ENCODE data around the gene WFDC1.
"Not testable (repeated sequence)": the region's sequence is repeated elsewhere in the genome, so short reads cannot be mapped to it uniquely, and the experiment has no call there.

The WFDC1 gene

DNA sequence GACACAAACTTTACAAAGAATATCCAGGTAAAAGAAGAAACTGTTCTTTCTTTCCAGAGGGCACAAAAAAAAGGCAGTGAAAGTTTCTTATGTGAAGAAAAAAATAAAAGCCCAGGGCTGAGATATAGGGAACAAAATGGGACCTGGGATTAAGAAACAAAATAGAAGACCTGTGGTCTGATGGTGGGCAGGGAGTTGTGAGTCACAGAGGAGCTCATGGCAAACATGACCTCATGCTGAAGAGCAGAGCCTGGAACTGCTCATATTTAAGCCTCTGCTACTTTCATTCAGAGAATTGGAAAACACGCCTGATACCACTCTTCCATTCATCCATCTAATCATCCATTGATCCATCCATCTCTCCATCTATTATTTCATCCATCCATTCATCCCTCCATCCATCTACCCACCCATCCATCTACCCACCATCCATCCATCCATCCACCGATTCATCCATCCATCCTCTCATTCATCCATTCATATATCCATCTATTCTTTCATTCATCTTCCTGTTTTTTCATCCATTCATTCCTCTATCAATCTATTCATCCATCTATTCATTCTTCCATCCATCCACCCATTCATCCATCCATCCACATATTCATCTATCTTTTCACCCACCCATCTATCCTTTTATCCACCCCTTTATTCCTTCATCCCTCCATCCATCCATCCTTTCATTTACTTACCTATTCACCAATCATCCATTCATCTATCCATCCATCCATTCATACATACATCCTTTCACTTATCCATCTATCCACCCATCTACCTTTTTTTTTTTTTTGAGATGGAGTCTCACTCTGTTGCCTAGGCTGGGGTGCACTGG is 30.0 kb downstream of the WFDC1 start:
- DNase-seq (ENCODE audit: insufficient read length, low spot score) (no peak), FAIRE-seq (no peak)

DNA sequence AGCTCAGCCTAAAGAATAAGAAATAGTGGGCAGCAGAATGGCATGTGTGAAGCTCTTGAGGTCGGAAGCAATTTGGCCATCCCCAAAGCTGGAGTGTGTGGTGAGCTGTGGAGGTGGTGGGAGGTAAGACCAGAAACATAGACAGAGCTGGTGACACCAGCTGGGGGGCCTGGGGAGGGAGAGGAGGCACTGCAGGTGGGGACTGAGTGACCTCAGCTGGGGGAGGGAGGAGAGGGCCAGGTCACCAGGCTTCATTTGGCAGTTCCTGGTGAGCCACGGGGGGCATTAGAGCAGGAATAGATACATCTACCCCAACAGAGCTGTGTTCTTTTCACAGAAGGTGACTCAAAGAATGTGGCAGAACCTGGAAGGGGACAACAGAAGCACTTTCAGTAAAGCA is 31.9 kb downstream of the WFDC1 start:
- no peak for DNase-seq (ENCODE audit: insufficient read length, low spot score)
- no peak for FAIRE-seq

GRCh38 chr16:84327926-84328505 is 33.3 kb downstream of the WFDC1 start:
- DNase-seq (ENCODE audit: insufficient read length, low spot score), result no peak
- no peak for FAIRE-seq

DNA sequence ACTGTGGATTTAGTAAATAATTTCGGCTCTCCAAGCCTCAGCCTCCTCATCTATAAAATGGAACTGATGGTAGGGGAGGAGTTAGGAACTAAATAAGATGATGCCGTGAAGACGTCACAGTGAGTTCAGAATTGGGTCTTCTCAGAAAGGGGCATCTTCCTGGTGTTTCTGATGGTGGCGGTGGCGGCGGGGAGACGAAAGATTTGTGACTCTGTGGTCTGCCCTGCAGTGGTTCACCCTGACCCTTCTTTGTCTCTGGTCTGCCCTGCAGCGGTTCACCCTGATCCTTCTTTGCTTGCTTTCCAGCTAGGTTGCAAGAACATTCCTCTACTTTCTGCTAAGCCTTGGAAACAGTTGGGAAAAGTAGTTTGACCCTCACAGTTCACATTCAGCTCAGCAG is 34.3 kb downstream of the WFDC1 start:
- DNase-seq (ENCODE audit: insufficient read length, low spot score) (no peak), FAIRE-seq (no peak)

- FAIRE-seq (no peak), DNase-seq (ENCODE audit: insufficient read length, low spot score) (no peak)
These were observed 35.4 kb downstream of the WFDC1 start for GRCh38 chr16:84329843-84330684.

- no peak for DNase-seq (ENCODE audit: insufficient read length, low spot score)
- no peak for FAIRE-seq
These were observed 36.0 kb downstream of the WFDC1 start for GRCh38 chr16:84330685-84331050.

DNA sequence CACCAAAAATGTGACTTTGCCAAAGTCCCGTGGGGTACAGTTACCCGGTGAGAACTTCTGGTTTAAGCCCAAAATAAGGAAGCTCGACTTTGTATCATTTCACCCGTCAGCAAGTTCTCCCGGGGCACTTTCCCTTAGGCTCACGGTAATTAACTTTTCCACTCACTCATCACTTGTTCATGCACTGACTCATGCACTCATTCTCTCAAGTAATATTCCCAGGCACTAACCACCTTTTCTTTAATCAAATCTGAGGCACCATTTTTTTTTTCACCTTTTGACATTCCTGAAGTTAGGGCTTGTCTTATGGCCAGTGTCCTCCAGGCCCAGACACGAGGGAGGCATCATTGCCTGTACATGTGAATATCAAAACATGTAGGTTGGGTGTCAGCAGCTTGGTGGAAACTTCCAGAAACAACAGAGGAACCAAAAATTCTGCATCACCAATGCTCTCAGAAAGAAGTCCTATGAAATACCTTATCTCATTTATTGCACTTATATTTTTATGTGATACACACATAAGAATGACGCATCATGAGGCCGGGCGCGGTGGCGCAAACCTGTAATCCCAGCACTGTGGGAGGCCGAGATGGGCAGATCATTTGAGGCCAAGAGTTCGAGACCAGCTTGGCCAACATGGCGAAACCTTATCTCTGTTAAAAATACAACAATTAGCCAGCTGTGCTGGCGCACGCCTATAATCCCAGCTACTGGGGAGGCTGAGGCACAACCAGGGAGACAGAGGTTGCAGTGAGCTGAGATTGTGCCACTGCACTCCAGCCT is 37.5 kb downstream of the WFDC1 start:
- no peak for DNase-seq (ENCODE audit: insufficient read length, low spot score)
- FAIRE-seq, result no peak

- DNase-seq (ENCODE audit: insufficient read length, low spot score), result no peak
- FAIRE-seq, result no peak
These were observed 38.5 kb downstream of the WFDC1 start for GRCh38 chr16:84332975-84333684.

DNA sequence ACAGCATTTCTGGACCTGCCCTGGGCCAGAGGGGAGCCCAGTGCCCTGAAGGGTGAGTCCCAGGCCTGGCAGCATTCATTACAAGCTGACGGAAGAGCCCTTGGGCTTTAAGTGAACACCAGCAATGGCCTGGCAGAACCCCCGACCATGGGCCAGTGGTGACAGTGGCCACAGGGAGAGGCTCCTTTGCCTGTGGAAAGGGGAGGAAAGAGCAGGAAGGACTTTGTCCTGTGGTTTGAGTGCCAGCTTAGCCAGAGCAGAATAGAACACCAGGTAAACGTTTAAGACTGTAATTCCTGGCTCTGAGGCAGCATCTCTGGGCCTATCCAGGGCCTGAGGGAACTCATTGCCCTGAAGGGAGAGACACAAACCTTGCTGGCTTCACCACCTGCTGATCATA is 39.4 kb downstream of the WFDC1 start:
- FAIRE-seq, result no peak
- no peak for DNase-seq (ENCODE audit: insufficient read length, low spot score)

DNA sequence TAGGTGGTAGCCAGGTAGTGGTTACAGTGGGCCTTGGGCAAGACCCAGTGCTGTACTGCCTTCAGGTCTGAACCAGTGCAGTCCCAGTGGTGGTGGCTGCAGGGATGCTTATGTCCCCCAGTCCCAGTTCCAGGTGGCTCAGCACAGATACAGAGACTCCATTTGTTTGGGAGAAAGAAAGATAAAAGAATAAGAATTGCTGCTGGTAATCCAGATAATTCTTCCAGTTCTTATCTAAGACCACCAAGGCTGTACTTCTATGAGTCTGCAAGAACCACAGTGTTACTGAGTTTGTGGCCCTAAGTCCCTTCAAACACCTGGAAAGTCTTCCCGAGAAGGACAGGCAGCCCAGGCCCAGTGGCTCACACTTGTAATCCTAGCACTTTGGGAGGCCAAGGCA is 39.8 kb downstream of the WFDC1 start:
- no peak for DNase-seq (ENCODE audit: insufficient read length, low spot score)
- no peak for FAIRE-seq

DNA sequence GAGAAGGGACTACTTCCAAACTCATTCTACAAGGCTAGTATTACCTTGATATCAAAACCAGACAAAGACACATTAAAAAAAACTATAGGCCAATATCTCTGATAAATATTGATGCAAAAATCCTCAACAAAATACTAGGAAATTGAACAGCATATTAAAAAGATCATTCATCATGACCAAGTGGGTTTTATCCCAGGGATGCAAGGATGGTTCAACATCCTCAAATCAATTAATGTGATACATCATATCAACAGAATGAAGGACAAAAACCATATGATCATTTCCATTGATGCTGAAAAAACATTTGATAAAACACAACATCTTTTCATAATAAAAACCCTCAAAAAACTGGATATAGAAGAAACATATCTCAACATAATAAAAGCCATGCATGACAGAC is 42.6 kb downstream of the WFDC1 start:
- not testable (repeated sequence) for FAIRE-seq

GRCh38 chr16:84339311-84339710 is 44.6 kb downstream of the WFDC1 start:
- FAIRE-seq, result no peak
- DNase-seq (ENCODE audit: insufficient read length, low spot score), result no peak

More for the DNA sequence above, 42.6 kb downstream of the WFDC1 start:
- DNase-seq (ENCODE audit: insufficient read length, low spot score), result not testable (repeated sequence)

DNA sequence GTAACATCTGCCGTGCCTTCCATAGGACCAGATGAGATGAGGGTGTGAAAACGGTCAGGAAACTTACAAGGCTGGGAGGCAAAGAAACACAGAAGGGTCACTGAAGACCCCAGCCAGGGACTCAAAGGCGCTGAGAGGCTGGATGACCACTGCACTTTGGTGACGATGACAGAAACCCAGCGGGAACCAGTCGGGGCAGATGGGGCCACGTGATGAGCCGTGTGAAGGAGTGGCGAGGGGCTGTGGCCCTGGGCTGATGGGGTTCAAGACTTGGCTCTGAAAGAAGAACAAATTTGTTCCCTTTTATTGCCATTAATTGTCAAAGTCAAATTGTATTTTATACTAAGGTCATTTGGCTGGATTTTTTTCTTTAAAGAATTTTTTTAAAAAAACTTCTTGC is 45.1 kb downstream of the WFDC1 start:
- no peak for FAIRE-seq
- no peak for DNase-seq (ENCODE audit: insufficient read length, low spot score)

DNA sequence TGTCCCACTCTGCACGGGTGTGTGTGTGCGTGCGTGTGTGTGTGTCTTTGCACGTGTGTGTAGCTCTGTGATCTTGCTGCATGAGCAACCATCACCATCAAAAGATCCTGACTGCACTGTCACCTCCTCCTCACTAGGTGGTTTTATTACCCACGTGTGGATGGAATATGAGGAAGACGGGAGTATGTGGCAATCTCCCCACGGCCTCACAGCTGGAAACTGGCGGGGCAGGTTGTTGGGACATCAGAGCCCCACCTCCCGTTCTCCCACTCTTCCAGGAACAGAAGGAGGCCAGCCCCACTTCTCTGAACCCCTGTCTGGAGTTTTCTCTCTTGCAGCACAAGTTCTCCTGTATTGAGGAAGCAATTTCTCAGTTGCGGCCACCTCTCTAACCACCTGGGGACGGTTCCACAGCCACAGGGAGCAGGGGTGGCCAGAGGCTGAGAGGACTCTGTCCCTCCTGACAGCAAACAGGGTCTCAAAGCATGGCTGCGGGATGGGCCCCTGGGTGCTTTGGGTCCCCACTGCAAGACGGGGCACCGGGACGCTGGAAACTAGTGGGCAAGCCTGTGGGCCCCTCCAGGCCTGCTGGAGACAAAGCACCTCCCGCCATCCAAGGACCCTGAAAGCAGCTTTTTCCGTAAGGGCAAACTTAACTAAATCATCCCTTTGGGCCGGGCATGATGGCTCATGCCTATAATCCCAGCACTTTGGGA is 45.8 kb downstream of the WFDC1 start:
- FAIRE-seq (no peak), DNase-seq (ENCODE audit: insufficient read length, low spot score) (no peak)

DNA sequence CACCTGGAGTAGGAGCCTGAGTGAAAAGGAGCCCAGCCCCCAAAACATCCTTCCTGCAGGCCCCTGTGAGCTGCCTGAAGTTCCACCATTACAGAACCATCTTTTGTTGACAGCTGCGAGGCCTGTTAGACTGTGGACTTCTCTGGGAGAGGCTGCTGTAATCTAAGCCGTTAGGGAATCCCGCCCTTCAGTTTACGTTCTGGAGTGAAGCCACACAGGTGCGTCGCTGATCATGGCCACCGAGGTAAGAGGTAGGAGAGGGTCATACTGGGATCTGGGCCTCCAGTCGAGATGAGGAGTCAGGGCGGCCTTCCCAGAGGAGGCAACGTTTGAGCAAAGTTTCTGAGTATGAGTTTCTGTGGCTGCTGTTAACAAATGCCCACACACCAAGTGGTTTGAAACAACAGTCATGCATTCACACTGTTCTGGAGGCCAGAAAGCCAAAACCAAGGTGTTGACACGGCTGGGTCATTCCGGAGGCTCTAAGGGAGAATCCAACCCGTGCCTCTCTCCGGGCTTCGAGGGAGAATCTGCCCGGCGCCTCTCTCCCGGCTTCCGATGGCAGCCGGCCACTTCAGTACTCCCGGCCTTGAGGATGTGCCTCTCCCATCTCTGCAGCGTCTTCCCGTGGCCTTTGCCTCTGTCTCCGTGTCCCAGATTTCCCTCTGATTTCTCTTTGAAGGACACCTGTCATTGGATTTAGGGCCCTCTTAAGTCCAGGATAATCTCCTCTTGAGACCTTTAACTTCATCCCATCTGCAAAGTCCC is 47.0 kb downstream of the WFDC1 start:
- DNase-seq (ENCODE audit: insufficient read length, low spot score) (no peak), FAIRE-seq (no peak)

GRCh38 chr16:84343800-84344199 is 49.1 kb downstream of the WFDC1 start:
- FAIRE-seq; DNase-seq (ENCODE audit: insufficient read length, low spot score): not testable (repeated sequence)

GRCh38 chr16:84344781-84345180 is 50.1 kb downstream of the WFDC1 start:
- DNase-seq (ENCODE audit: insufficient read length, low spot score), result no peak
- no peak for FAIRE-seq

DNA sequence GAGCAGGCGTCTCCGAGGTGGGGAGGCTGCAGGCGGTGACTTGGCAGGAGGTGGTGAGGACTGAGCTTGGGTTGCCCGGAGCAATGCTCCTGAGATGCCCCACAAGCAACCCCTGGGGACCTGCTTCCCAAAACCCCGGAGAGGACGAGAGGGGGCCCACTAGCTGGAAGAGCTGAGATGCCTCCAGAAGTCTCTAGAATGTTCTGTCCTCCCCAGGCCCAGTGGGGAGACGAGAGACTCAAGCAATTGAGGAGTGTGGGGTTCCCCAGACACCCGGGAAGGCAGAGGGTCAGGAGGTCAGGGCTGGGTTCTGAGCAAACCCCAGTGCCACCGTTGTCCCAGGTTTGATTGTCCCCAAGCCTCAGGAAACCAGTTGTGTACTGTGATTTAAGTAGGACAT is 52.5 kb downstream of the WFDC1 start:
- FAIRE-seq (no peak), DNase-seq (ENCODE audit: insufficient read length, low spot score) (no peak)

- FAIRE-seq (no peak), DNase-seq (ENCODE audit: insufficient read length, low spot score) (no peak)
These were observed 53.8 kb downstream of the WFDC1 start for GRCh38 chr16:84348386-84348888.
